Activated CD8-positive, alpha-beta memory T cell treated with anti-CD3 and anti-CD28 coated beads, Interleukin-2, amount 50 U/mL, for 48 hours (primary cell): Measurements from ENCODE around the gene NEURL3.
"Not testable (repeated sequence)": the region's sequence is repeated elsewhere in the genome, so short reads cannot be mapped to it uniquely, and the experiment has no call there.

ENCODE experiments used
- DNase-seq: peaks from one replicate; pipeline ENCODE4 v3.0.0-alpha.2; 2020

Gene NEURL3

GRCh38 chr2:96506016-96506906 lies 1.1 kb upstream of the NEURL3 start:
- DNase-seq, result peak; percentile 45

DNA sequence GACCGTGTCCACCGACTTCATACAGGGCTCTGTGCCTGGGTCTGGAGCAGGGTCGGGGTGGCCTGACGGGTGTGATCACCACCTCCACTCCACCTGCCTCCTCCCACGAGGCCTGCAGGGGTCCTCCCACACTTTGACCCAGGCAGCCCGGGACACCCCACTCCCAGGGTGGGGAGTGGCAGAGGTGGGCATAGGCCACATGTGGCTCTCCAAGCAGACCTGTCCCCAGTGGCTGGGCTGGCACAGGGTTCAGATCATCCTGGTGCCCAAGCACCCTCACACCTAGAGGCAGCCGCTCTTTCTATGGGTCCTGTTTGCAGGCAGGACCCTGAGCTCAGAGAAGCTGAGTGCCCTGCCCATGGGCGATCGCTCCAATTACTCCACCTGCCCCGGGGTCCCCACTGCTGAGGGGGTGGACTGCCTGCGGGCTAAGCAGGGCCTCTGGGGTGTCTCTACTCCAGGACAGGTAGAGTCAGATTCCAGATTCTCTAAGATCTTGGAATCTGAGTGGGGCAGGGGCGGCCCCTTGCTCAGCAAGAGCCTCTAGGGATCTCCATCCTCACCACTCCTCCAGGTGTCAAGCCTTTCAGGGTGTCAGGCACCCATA lies 1.4 kb downstream of the NEURL3 start:
- DNase-seq, result peak; percentile 48

DNA sequence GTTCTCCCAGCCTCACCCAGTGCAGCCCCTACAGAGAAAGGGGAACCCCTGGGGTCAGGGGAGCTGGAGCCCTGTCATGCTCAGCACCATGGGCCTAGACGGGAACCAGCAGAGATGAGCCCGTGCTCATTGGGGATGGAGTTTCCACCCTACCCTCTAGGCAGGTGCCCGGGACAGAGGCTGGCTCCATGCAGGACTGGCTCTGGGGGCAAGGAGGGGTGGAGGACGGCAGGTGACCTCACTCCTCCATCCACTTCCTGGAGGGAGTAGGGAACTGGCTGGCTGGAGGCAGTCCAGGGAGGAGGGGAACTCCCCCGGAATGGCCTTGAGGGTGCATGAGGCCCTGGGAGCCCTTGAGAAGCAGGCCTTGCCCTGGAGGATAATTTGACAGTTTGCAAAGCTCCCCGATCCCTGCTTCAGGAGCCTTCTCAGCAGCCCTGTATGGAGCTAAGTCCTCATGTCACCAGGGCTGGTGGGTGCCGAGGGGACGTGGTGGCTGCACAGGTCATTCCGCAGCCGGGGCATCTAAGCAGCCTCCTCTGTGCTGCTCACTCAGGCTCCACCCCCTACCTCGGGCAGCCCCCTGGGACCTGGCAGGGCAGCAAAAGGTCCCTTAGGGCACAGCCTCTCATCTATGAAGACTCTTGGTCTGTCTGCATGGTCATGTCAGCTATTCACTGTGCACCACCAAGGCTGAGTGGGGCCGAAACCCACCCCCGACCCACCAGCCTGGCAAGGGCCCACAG lies 2.1 kb downstream of the NEURL3 start:
- peak; percentile 50 for DNase-seq

GRCh38 chr2:96501886-96502810 lies 3.0 kb downstream of the NEURL3 start:
- peak; percentile 45 for DNase-seq

DNA sequence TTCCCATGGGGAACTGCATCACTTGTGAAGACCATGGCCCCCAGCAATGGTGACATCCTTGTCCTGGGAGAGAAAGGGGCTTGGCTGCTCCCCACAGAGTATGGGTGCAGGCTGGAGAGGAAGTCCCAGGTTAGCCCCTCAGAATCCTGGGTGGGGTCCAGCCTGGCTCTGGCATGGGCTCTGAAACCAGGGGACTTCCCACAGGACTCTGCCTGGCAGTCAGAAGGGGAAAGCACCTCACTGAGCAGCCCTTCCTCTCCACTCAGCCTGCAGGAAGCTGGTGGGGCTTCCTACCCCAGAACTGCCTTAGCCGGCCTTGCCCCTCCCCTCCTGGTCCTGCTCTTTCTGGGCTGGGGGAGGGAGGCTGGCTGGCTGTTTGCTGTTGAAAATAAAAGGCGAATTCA lies 3.7 kb downstream of the NEURL3 start:
- DNase-seq, result peak; percentile 55

GRCh38 chr2:96500385-96501066 lies 4.6 kb downstream of the NEURL3 start:
- peak; percentile 43 for DNase-seq

- DNase-seq, result peak; percentile 39
Measured at GRCh38 chr2:96499061-96499960, 5.8 kb downstream of the NEURL3 start.

GRCh38 chr2:96498611-96499010 lies 6.5 kb downstream of the NEURL3 start:
- not testable (repeated sequence) for DNase-seq

- DNase-seq, result no peak
Measured at GRCh38 chr2:96498021-96498431, 7.1 kb downstream of the NEURL3 start.

- DNase-seq, result no peak
Measured at GRCh38 chr2:96495982-96496629, 9.1 kb downstream of the NEURL3 start.

- DNase-seq, result no peak
Measured at GRCh38 chr2:96494188-96494587, 11.0 kb downstream of the NEURL3 start.

GRCh38 chr2:96493072-96493471 lies 12.1 kb downstream of the NEURL3 start:
- DNase-seq, result no peak

DNA sequence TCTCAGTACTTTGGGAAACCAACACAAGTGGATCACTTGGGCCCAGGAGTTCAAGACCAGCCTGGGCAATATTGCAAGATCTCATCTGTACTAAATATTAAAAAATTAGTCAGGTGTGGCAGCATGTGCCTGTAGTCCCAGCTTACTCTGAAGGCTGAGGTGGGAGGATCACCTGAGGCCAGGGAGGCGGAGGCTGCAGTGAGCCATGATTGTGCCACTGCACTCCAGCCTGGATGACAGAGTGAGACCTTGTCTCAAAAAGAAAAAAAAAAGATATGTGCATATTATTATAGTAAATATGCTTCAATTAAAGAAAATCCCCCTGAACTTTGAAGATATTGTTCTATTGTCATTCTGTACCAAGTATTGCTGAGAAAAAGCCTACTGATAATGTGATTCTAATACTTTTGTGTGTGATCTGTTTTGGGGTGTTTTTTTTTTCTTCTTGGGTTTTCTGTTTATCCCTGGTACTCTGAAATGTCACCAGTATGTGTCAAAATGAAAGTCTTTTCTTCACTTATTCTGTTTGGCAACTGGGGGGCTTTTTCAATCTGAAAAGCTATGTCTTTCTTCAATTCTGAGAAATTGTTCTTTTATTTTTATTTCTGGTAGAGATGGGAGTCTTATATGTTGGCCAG lies 13.2 kb downstream of the NEURL3 start:
- no peak for DNase-seq

- DNase-seq, result no peak
Measured at GRCh38 chr2:96489663-96490062, 15.5 kb downstream of the NEURL3 start.

DNA sequence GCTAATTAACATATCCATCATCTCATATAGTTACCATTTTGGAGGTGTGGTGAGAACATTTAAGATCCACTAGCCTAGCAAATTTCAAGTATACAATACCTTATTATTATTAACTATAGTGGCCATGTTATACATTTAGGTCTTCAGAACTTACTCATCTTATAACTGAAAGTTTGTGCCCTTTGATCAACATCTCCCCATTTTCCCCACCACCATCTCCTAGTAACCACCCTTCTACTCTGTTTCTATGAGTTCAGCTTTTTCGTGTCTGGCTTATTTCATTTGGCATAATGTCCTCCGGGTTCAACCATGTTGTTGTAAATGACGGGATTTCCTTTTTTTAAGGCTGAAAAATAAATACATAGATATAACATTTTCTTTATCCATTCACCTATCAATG lies 15.9 kb downstream of the NEURL3 start:
- DNase-seq, result no peak

GRCh38 chr2:96486696-96487095 lies 18.5 kb downstream of the NEURL3 start:
- no peak for DNase-seq

DNA sequence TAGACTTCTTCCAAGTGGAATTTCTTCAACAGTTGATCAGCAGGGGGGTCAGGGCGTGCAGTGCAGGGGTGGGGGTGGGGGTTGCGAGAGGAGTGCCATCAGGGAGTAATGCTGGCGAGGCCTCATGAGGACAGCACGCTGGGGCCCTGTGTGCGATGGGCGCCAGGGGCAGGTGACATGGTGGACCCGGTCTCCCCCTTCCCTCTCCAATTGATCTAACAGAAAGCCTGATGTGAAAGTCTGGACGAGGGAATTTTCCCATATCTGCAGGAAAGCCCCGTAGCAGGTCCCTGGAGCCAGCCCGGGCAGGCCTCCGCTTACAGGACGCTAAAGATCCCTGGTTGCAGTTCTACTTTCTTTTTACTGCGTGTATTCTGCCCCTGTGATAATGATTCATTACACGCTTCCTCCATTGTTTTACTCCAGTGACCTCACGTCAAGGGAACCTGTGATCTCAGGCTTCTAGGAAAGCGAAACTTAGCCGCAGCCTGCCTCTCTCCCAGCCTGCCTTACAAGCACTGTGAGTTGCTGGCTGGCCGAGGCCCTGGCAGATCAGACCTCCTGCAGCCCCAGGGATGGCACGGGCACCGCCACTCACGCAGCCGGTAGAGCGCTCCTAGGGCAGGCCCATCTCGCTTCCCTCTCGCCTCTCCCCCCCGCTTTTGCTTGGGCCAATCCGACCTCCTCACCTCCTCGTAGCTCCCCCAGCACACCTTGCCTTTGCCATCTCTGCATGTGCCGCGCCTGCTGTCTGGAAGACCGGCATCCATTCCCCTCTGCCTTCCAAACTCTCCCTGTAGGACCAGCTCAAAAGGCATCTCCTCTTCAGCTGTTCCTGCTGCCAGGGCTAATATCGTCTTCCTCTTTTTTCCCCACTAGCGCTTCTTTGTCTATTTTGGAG lies 19.2 kb downstream of the NEURL3 start:
- DNase-seq, result peak; percentile 86

DNA sequence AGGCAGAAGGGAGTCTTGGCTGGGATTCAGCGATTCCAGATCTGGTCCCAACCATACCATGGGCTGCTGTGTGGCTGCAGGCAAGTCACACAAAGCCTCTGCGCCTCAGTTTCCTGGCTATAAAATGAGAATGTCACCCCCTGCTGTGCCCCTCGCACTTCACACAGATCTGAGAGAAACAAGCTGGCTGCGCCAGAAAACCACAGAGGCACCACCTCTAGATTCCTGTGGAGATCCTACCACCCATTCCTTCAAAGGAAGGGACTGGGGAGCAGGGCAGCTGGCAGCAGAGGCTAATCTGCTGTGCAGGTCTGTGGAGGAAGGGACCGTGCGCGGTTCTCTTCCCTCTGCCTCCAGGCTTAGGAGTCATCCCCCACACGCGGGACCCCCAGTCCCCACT lies 19.8 kb downstream of the NEURL3 start:
- no peak for DNase-seq

DNA sequence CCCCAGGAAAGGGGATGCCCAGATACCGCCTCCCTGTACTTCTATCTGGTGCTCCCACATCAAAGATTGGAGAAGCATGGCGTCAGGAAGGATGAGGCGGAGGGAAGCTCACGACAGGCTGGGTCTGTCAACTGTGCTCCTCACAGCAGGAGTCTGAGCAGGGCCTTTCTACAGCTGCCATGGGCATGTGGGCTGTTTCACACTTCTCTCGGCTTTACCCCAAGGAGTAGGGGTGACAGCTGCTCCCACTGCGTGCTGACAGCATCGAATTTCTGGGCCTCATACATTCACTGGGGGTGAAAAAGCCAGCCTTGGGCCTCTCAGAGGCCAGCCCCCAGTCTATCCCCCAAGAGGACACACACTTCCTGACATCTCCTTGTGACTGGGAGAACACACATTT lies 21.1 kb downstream of the NEURL3 start:
- DNase-seq, result no peak
